ENCODE data around the gene LYPLA2.
"Not testable (repeated sequence)": the region's sequence is repeated elsewhere in the genome, so short reads cannot be mapped to it uniquely, and the experiment has no call there.

The LYPLA2 gene

GRCh38 chr1:23779826-23780371 lies 11.0 kb upstream of the LYPLA2 start:
- DNase-seq (ENCODE audit: low spot score): peak; percentile 34

DNA sequence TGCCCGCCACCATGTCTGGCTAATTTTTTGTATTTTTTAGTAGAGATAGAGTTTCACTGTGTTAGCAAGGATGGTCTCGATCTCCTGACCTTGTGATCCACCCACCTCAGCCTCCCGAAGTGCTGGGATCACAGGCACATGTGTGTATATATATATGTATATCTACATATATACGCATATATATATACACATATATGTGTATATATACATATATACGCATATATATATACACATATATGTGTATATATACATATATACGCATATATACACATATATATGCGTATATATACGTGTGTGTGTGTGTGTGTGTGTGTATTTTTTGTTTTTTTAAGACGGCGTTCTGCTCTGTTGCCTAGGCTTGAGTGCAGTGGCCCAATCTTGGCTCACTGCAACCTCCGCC lies 7.8 kb upstream of the LYPLA2 start:
- not testable (repeated sequence) for DNase-seq (ENCODE audit: low spot score)

- DNase-seq (ENCODE audit: low spot score): no peak
Measured at GRCh38 chr1:23784846-23785245, 6.1 kb upstream of the LYPLA2 start.

DNA sequence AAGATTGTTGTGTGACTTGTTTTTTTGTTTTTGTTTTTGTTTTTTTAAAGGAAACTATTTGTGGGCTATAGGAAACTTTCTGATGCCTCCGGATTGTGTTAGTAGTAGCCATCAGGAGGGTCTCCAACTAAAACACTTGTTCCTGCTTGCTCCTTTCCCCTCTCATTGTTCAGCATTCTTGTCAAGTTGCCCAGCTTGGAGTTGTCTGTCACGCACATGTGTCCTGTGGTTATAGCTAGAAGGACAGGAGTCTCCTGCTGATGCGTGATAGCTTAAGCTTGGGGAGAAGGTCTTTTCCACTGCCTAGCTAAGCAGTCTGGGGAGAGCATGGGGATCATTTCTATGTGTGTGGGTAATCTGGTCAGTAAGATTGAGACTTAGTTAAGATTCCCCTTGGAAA lies 3.2 kb upstream of the LYPLA2 start:
- DNase-seq (ENCODE audit: low spot score): no peak

- DNase-seq (ENCODE audit: low spot score): no peak
Measured at GRCh38 chr1:23788695-23789094, 2.2 kb upstream of the LYPLA2 start.

DNA sequence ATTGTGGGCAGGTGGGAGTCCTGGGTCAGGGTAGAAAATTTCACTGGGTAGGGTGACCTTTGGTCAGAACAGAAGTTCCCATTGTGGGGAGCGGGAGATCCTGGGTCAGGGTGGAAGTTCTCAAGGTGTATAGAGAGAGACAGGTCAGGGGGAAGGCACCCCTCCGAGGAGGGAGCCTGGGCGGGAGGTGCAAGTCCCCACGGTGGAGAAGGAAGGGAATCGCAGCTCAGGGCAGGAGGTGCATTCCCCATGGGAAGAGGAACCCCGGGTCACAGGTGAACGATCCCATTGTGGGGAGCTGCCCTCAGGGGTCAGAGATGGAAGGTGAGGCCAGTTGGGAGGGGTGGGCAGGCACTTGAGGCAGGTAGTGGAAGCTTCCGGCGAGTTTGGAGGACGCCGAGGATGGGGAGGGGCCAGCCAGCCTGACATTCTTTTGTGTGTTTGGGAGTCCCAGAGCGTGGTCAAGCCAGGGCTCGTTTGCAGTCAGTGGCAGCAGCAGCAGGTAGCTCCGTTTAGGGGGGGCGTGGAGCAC lies 637 bp downstream of the LYPLA2 start:
- DNase-seq (ENCODE audit: low spot score): no peak

GRCh38 chr1:23792151-23792945 lies 1.4 kb downstream of the LYPLA2 start:
- no peak for DNase-seq (ENCODE audit: low spot score)

- no peak for DNase-seq (ENCODE audit: low spot score)
Measured at GRCh38 chr1:23793018-23793781, 2.3 kb downstream of the LYPLA2 start.

DNA sequence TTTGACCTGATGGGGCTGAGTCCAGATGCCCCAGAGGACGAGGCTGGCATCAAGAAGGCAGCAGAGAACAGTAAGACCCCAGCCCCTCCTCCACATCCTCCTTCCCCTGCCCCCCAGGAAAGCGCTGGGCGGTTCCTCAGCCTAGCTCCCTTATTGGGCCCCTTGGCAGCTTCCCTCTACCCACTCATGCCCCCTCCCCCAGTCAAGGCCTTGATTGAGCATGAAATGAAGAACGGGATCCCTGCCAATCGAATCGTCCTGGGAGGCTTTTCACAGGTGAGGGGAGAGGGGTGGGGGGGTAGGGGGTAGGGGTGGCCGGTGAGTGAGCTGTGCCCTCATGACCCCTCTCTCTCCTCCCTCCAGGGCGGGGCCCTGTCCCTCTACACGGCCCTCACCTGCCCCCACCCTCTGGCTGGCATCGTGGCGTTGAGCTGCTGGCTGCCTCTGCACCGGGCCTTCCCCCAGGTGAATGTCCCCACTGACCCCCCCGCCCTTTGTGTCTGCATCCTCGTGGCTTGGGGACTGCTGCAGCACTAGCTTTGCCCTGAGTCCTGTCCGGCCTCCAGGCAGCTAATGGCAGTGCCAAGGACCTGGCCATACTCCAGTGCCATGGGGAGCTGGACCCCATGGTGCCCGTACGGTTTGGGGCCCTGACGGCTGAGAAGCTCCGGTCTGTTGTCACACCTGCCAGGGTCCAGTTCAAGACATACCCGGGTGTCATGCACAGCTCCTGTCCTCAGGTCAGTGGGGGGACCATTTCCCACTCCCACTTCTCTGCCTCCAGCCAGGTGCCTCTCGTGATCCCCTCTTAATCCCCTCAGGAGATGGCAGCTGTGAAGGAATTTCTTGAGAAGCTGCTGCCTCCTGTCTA lies 3.2 kb downstream of the LYPLA2 start:
- DNase-seq (ENCODE audit: low spot score): no peak

GRCh38 chr1:23794732-23795182 lies 3.8 kb downstream of the LYPLA2 start:
- DNase-seq (ENCODE audit: low spot score): not testable (repeated sequence)

GRCh38 chr1:23795676-23796465 lies 4.9 kb downstream of the LYPLA2 start:
- DNase-seq (ENCODE audit: low spot score): no peak

DNA sequence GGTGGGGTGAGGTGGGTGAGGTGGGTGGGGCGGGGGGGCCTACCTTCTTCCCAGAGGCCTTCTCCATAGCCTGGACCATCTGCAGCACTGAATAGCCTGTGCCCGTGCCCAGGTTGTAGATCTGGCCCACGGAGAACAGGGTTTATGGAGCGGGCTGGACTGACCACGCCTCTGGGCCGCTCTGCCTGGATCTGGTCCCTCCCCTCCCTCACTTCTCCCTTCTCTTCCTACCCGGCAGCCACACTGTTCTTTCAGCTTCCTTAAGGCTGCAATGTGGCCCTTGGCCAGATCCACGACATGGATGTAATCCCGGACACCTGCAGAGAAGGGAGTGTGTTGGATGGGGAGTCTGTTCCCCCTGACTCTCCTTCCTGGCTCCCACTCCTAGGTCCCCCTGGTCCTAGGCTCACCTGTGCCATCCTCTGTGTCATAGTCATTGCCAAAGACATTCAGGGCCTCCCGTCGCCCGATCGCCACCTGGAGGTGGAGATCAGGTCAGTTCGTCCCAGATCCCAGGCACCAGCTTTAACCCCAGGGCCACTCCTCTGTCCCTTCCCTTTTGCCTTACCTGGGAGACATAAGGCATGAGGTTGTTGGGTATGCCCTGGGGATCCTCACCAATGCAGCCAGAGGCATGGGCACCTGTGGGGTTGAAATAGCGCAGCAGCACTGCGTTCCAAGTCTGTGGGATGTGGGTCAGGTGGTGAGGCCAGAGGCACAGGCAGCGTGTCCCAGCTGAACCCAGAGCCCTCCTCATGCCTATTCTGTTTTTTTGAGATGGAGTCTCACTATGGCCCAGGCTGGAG lies 5.7 kb downstream of the LYPLA2 start:
- DNase-seq (ENCODE audit: low spot score): no peak

- DNase-seq (ENCODE audit: low spot score): no peak
Measured at GRCh38 chr1:23797478-23798448, 6.8 kb downstream of the LYPLA2 start.

DNA sequence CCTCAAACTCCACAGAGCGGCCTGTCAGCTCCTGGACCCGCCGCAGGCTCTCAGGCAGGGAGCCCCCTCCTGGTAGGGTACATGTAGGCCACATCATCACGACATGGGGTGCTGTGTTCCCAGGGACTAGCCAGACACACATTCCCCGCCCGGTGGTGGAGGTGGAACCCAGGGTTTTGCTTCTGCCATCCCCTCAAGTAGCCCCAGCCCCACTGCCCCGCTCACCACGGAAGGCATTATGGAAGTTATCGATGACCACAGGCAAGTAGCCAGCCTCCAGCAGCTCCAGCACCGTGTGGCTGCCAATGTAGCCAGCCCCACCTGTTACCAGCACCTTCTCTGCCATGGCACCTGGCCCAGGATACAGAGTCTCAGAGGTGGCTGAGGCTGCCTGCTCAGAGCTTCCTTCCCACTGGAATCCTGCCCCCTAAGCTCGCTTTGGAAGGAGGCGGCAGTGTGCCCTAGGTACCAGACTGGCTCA lies 7.8 kb downstream of the LYPLA2 start:
- no peak for DNase-seq (ENCODE audit: low spot score)

GRCh38 chr1:23799255-23799569 lies 8.3 kb downstream of the LYPLA2 start:
- no peak for DNase-seq (ENCODE audit: low spot score)

DNA sequence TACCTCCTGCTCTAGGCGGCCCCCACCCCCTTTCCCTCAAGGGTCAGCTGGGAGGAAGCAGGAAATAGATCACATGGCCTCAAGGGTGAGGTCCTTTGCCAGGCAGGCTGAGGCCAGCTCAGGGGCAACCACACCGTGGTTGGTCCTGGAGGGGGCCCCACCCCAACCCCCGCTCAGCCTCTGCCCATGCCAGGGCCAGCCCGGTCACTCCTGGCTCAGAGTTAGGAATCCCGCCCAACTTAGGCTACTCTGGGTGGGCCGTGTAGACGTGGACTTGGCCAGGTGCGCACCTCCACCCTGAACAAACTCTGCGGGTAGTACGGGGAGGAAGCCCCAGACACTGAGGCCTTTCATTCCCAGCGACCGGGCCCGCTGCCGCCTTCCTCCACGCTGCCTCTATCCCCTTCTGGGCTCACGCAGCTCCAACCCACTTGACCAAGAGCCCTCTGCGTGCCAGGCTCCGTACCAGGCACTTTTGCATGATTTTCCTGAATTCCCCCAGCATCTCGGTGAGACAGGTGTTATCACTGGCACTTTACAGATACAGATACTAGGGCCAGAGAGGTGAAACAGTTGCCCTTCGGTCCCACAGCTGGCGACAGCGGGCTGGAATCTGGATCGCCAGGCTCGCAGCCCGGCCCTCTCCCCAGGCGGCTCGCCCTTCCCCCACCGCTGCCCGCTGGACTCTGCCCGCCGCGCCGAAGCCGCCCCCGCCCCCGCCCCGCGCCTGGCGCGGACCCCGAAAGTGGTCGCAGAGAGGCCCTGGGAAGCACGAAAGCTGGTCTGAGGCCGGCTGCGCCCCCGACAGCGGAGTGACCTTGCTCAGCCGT lies 8.8 kb downstream of the LYPLA2 start:
- peak; percentile 66 for DNase-seq (ENCODE audit: low spot score)

DNA sequence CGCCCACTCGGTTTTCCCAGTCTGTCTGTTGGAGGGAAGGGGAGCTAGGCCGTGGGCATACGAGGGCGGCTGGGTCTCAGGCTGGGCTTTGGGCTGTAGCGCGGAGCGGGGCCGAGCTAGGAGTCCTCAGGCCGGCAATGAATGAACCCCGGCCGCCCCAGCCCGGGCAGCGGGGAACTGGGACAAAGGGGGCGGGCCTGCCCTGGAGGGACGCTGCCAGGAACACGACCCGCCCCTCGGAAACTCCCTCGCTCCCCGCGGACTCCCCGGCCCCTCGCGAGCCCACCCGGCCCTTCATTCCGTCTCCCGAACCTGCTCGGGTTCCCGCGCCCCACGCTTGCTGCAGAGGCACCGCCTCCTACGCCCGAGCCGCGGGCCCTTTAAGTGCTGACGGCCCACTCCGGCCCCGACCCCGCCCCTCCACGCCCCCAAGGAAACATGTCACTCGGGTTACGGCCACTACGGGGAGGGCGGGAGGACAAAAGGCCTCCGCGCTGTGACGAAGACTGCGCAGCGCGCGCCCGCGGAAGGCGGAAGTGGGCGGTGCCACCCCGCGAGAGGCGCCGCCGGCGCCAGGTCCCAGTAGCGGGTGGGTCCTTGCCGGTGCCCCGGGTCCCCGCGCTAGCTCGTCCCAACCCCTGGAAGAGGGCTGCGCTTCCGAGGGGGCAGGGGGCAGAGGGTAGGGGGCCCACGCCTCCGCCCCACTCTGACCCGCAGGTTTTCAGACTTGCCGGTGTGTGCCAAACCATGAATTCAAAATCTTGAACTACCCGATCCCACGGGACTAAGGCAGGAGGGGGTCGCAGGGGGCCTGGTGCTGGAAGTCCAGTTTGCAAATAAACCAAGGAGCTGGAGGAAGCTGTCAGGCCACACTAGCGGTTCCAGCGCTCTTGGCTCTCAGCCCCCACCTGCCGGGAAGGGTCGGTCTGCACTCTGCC lies 9.7 kb downstream of the LYPLA2 start, which contains the start of gene GALE:
Gene GALE (minus strand): TSS at position 355 of the 938 bp plus-strand sequence. CDS start 1,747 bp downstream, outside the sequence.
- peak; percentile 98 for DNase-seq (ENCODE audit: low spot score)
